GM12878 (cell line): ENCODE measurements around the gene ORAI1. TPM values are rescaled to one million over a fixed set of nuclear protein-coding genes. Genes with fewer than 3 reads are reported as not detected.
A peak's percentile ranks its signal among the peaks of the same experiment; 100 is the strongest.

Experiments
- ATAC-seq: fragments of 200-7000 bp; cut with Tn5 transposase; 3 replicates; pipeline ENCODE4 v1.9.1; 2020; ENCODE audit warnings: mild to moderate bottlenecking, moderate library complexity
- BruUV-seq: library from RNA; stranded (reverse); fragments of 400-500 nt; replicated peaks from 2 replicates; lab custom pipeline; 2021; lab: Mats Ljungman, UMichigan
- CTCF ChIA-PET: fragments of 300-600 bp; sonication (Branson Sonifier 250); formaldehyde crosslinking; extraction: SDS; loops from one replicate; lab custom pipeline; 2021; ENCODE audit warnings: inconsistent platforms; lab: Yijun Ruan, JAX
- POLR2A ChIA-PET: fragments of 350-600 bp; formaldehyde crosslinking; extraction: SDS; loops from one replicate; lab custom pipeline; 2021; ENCODE audit warnings: inconsistent platforms; lab: Charles Lee
- RAD21 ChIA-PET: fragments of 300-600 bp; sonication (Branson Sonifier 250); formaldehyde crosslinking; loops from one replicate; lab custom pipeline; 2023; ENCODE audit warnings: antibody characterized with exemption; ENCODE audit not compliant: unreplicated experiment; lab: Charles Lee
- SMC1A ChIA-PET: fragments of 300-600 bp; sonication (Branson Sonifier 250); formaldehyde crosslinking; loops from one replicate; lab custom pipeline; 2023; ENCODE audit not compliant: unreplicated experiment, uncharacterized antibody; lab: Charles Lee
- DNase-seq: peaks from one replicate; pipeline ENCODE4 v3.0.0-alpha.2; 2011; ENCODE audit warnings: low read depth, low spot score
- FAIRE-seq: peaks from 3 replicates; lab custom pipeline; 2011; peaks lifted over from hg19 to GRCh38; lab: Jason Lieb, UNC
- H2AFZ ChIP-seq: 2 replicates; pipeline ENCODE4 v1.6.0; 2011; ENCODE audit warnings: low read depth, low read length, control low read depth; ENCODE audit not compliant: control insufficient read depth
- H3K27ac ChIP-seq: 2 replicates; pipeline ENCODE4 v1.5.1; 2011; ENCODE audit warnings: control low read depth; ENCODE audit not compliant: control insufficient read depth, insufficient read depth
- H3K27me3 ChIP-seq, 2 experiments: replicated peaks in 1 of 2; 2 replicates each; pipeline versions ENCODE4 v1.6.0 to v1.6.1; 2011; ENCODE audit warnings: low read length in 1 of 2; ENCODE audit not compliant: control insufficient read depth in 2 of 2, insufficient read depth in 2 of 2
- H3K36me3 ChIP-seq, 2 experiments: 2 replicates each; pipeline ENCODE4 v1.5.1; 2011; ENCODE audit warnings: low read length in 1 of 2; ENCODE audit not compliant: control insufficient read depth in 2 of 2, insufficient read depth in 2 of 2
- H3K4me1 ChIP-seq: 2 replicates; pipeline ENCODE4 v1.6.1; 2011; ENCODE audit warnings: mild to moderate bottlenecking, low read length, moderate library complexity, mixed read lengths; ENCODE audit not compliant: control insufficient read depth, insufficient read depth
- H3K4me2 ChIP-seq: 2 replicates; pipeline ENCODE4 v1.6.0; 2011; ENCODE audit warnings: control low read depth; ENCODE audit not compliant: control insufficient read depth, insufficient read depth
- H3K4me3 ChIP-seq: fragments of 200-600 bp; sonication (generic); 2 replicates; pipeline ENCODE4 v1.5.1; 2016
- H3K79me2 ChIP-seq: 2 replicates; pipeline ENCODE4 v1.6.0; 2011; ENCODE audit warnings: low read length; ENCODE audit not compliant: control insufficient read depth, insufficient read depth
- H3K9ac ChIP-seq: 2 replicates; pipeline ENCODE4 v1.8.0; 2011; ENCODE audit warnings: low read length, control low read depth, mixed read lengths; ENCODE audit not compliant: control insufficient read depth, insufficient read depth
- H3K9me3 ChIP-seq: replicated peaks from 3 replicates; pipeline ENCODE4 v1.5.1; 2011; ENCODE audit warnings: mild to moderate bottlenecking, low read length; ENCODE audit not compliant: control insufficient read depth, insufficient read depth
- H4K20me1 ChIP-seq: 2 replicates; pipeline ENCODE4 v1.6.0; 2011; ENCODE audit not compliant: control insufficient read depth, insufficient read depth
- CEBPB ChIP-seq, 2 experiments: fragments of 150-350 bp in 1 of 2; IDR thresholded peaks; 2 replicates each; pipeline ENCODE4 v1.6.1; 2012 to 2014; ENCODE audit warnings: low read depth in 2 of 2, low read length in 2 of 2, borderline replicate concordance in 1 of 2, inconsistent platforms in 1 of 2
- CREB1 ChIP-seq: IDR thresholded peaks from 2 replicates; pipeline ENCODE4 v1.6.1; 2012; ENCODE audit warnings: low read depth, mild to moderate bottlenecking, inconsistent platforms
- ESRRA ChIP-seq: IDR thresholded peaks from 2 replicates; pipeline ENCODE4 v1.6.1; 2012; ENCODE audit warnings: mild to moderate bottlenecking, low read length, improper control_type of control experiment
- ETV6 ChIP-seq, 2 experiments: fragments of 450-650 bp in 1 of 2; IDR thresholded peaks in 1 of 2; conservative IDR thresholded peaks in 1 of 2; 2 replicates each; pipeline ENCODE4 v1.6.1; 2014; ENCODE audit warnings: antibody characterized with exemption in 1 of 2, borderline replicate concordance in 1 of 2, low read depth in 1 of 2, mild to moderate bottlenecking in 1 of 2, moderate library complexity in 1 of 2
- HDGF ChIP-seq: fragments of 450-650 bp; IDR thresholded peaks from 2 replicates; pipeline ENCODE4 v1.6.1; 2016; ENCODE audit warnings: antibody characterized with exemption
- IRF4 ChIP-seq: IDR thresholded peaks from 2 replicates; pipeline ENCODE4 v1.6.1; 2011; ENCODE audit warnings: low read depth, low read length
- MEF2A ChIP-seq: IDR thresholded peaks from 2 replicates; pipeline ENCODE4 v1.6.1; 2011; ENCODE audit warnings: low read depth, mild to moderate bottlenecking, low read length, moderate library complexity; ENCODE audit not compliant: insufficient read depth
- RB1 ChIP-seq: fragments of 450-650 bp; formaldehyde crosslinking; IDR thresholded peaks from 2 replicates; pipeline ENCODE4 v1.6.1; 2017; ENCODE audit warnings: mild to moderate bottlenecking, borderline replicate concordance
- RBBP5 ChIP-seq: fragments of 200-600 bp; sonication (generic); conservative IDR thresholded peaks from 2 replicates; pipeline ENCODE4 v1.6.1; 2016
- RUNX3 ChIP-seq: IDR thresholded peaks from 2 replicates; pipeline ENCODE4 v1.6.1; 2012; ENCODE audit warnings: low read length, inconsistent platforms
- SP1 ChIP-seq: IDR thresholded peaks from one replicate; pipeline ENCODE4 v1.6.1; 2011; ENCODE audit warnings: low read depth, low read length
- ZBED1 ChIP-seq: IDR thresholded peaks from 2 replicates; pipeline ENCODE4 v1.6.1; 2016; ENCODE audit warnings: borderline replicate concordance
- ZNF687 ChIP-seq: fragments of 450-650 bp; IDR thresholded peaks from 2 replicates; pipeline ENCODE4 v1.6.1; 2017; ENCODE audit warnings: mild to moderate bottlenecking, moderate library complexity
- WGBS: methylation state at CpG from one replicate; pipeline ENCODE4 v1.1.6; 2016; ENCODE audit warnings: low lambda C conversion rate; ENCODE audit not compliant: insufficient replicate concordance, insufficient coverage; ENCODE audit errors: missing lambda C conversion rate; 5-methylcytosine and 5-hydroxymethylcytosine counted together
- in situ Hi-C: fragments of 300-500 bp; cut with MboI; formaldehyde crosslinking; loops from 9 replicates; pipeline ENCODE4 v1.14.3; 2018; ENCODE audit warnings: mixed read lengths
- intact Hi-C: fragments of 100-400 bp; cut with micrococcal nuclease; formaldehyde crosslinking; loops from one replicate; pipeline ENCODE4 v1.14.2; 2022; ENCODE audit not compliant: unreplicated experiment
- polyA plus RNA-seq, 11 experiments: library from polyadenylated mRNA; depleted of rRNA in 4 of 11; unstranded in 6 of 11; stranded (reverse) in 5 of 11; fragments of >200 nt; fragmentation: Nextera tagmentation in 4 of 11; fragmentation: Illumina TruSeq in 1 of 11; extraction: Ambion mirVana in 4 of 11; extraction: Trizol in 1 of 11; gene quantifications; 1 replicate in 1 of 11; 2 replicates in 10 of 11; pipeline versions ENCODE4 v1.2.1 to v1.2.3, GENCODE V29; 2011 to 2016; ENCODE audit warnings: inconsistent platforms in 2 of 11, missing spikeins in 2 of 11, low read depth in 1 of 11
- total RNA-seq, 4 experiments: library from RNA; depleted of rRNA in 3 of 4; stranded (reverse); fragments of >200 nt in 3 of 4; fragmentation: Illumina TruSeq in 1 of 4; extraction: Trizol in 1 of 4; gene quantifications; 2 replicates each; pipeline versions ENCODE4 v1.2.1 to v1.2.3, GENCODE V29; 2013 to 2021
- TF ChIP-seq, protein P1 (sequence below): fragments of 450-650 bp; IDR thresholded peaks from 2 replicates; pipeline ENCODE4 v1.6.1; 2017; ENCODE audit warnings: mild to moderate bottlenecking

Gene ORAI1
- total and polyA plus RNA-seq, 10 of the 15 experiments (the other 5 are each of a cell fraction or from before 2014, with no cell fraction given): 5.5 to 33.1 (median 11.8) TPM

DNA sequence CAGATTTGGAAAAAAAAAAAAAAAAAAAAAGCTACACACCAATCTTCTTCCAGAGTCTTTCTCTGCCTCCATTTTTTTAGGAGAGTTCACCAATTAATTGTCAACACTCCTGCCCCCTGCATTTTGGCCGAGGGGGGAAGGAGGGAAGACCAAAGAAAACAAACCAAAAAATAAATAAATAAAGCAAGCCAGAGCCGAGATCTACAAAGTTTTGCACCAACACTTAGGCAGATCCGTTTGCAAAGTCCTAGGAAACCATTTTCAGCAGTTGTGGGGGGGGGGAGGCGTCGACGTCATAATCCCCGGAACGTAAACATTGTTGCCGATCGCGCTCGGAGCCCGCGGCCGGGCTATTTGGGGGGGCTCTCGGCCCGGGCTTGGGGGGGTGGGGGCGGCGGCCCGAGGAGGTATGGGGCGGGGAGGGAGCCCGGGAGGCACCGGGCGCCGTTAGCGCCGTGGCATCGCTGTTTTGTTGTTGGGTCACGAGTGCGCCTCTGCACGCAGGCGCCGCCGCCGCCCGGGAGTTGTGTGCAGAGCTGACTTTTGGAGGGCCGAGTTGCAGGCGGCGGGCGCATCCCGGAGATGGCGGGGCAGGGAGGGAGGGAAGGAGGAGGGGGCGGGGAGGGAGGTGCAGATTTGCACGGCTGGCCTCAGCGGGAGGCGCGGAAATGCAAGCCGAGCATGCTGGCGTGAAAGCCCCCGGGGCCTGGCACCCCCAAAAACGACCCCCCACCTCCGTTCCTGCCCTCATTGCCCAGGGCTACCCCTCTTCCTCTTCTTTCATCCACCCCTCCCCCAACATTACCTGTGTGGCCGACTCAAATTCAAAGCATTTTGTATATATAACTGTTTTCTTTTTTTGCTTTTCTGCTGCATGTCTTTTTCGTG lies 46.1 kb upstream of the ORAI1 start (continued):
- TF ChIP-seq ZNF687 (no peak), RUNX3 (0 out of 2 replicates have a peak, but pooled peaks have one; percentile 9)
- TF ChIP-seq, all 136 proteins: peak for 20

DNA sequence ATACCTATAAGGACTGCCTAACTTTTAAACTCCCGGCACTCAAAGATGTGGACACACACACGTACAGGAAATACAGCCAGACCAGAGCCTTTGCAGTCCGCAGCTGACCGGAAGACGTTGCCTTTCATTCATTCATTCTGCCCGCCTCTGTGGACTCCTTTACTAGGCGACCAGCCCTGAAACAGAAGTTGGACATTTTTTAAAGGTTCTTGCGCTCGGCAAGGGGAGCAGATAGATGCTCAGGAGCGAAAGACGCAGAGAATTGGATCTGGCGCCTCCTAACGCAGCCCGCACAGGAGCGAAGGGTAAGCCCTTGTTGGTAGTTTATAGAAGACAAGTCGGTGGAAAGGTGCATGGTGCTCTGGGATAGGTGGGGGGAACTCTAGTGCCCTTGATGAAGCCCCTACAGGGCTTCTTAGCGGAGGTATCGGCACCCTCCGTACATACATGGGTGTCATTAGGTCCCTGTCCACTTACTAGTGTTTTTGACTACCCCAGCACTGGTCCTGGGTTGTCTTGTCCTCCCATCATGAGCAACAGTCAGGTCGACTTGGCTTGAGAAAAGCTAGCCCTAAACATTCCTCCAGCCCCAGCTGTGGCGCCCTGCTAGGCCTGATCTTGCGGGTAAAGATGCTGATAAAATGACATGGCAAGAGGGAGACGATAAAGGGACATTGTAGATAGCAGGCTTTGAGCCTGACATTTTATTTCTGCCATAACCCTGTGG lies 45.2 kb upstream of the ORAI1 start, which contains the start of gene KDM2B:
Gene KDM2B (minus strand): TSS at position 65 of the 727 bp plus-strand sequence. CDS start 112 bp downstream, outside the sequence.
- RAD21 ChIA-PET: interaction anchor here (1.1 to 3.8 kb wide), 5 partner anchors 9 to 48 kb away, joined by 4 to 31 read pairs (median 13); partner anchors contain the start of gene ORAI1
- TF ChIP-seq, protein P1, sequence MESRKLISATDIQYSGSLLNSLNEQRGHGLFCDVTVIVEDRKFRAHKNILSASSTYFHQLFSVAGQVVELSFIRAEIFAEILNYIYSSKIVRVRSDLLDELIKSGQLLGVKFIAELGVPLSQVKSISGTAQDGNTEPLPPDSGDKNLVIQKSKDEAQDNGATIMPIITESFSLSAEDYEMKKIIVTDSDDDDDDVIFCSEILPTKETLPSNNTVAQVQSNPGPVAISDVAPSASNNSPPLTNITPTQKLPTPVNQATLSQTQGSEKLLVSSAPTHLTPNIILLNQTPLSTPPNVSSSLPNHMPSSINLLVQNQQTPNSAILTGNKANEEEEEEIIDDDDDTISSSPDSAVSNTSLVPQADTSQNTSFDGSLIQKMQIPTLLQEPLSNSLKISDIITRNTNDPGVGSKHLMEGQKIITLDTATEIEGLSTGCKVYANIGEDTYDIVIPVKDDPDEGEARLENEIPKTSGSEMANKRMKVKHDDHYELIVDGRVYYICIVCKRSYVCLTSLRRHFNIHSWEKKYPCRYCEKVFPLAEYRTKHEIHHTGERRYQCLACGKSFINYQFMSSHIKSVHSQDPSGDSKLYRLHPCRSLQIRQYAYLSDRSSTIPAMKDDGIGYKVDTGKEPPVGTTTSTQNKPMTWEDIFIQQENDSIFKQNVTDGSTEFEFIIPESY: peak; percentile 76
- TF ChIP-seq CREB1 (0 out of 2 replicates have a peak, but pooled peaks have one; percentile 21), SP1 (no peak), RBBP5 (no peak), MEF2A (no peak), IRF4 (no peak), ETV6 (conservative IDR thresholded peaks at IDR 0.05 in 1 of 2, IDR thresholded peaks at IDR 0.05 in 1 of 2; ENCODE audit: borderline replicate concordance in 1 of 2, low read depth in 1 of 2) (no peak), ESRRA (no peak), ZBED1 (no peak), RB1 (no peak), CEBPB (IDR thresholded peaks at IDR 0.05; ENCODE audit: borderline replicate concordance in 1 of 2, low read depth in 2 of 2, low read length in 2 of 2) (no peak), HDGF (no peak)

More for the DNA sequence above, 45.2 kb upstream of the ORAI1 start, which contains the start of gene KDM2B:
- Histone ChIP-seq H4K20me1 (no peaks in the 10 kb centered on the region), H2AFZ (peak within 1 kb of the TSS; percentile 75), H3K36me3 (no peaks in the 10 kb centered on the region), H3K4me1 (peaks cover 19% of the 10 kb centered on the region), H3K4me2 (peak within 1 kb of the TSS; percentile 95), H3K79me2 (peaks cover 14% of the 10 kb centered on the region), H3K27me3 (no peaks in the 10 kb centered on the region), H3K9ac (peak within 1 kb of the TSS; percentile 74), H3K9me3 (no peaks in the 10 kb centered on the region), H3K27ac (peak within 1 kb of the TSS; percentile 59), H3K4me3 (peak within 1 kb of the TSS; percentile 77)
- POLR2A ChIA-PET: interaction anchor here (0.5 to 8.1 kb wide), 12 partner anchors 9 to 156 kb away, joined by 3 to 87 read pairs (median 6); partner anchors contain the start of gene ORAI1
- intact Hi-C loops: no loop called here
- CTCF ChIA-PET: interaction anchor here (0.6 to 1.5 kb wide), 8 partner anchors 9 to 105 kb away, joined by 3 to 5 read pairs (median 4); no protein-coding TSS in a partner anchor
- SMC1A ChIA-PET: interaction anchor here (0.6 to 7.3 kb wide), 11 partner anchors 11 to 60 kb away, joined by 3 to 40 read pairs (median 3); partner anchors contain the start of gene ORAI1
- FAIRE-seq (peak; percentile 68), DNase-seq (no peak), ATAC-seq (peak; percentile 14; the same call in 2 of the 3 replicates)
- no TSS peak for BruUV-seq
- WGBS: 36% methylated on average over 23 of the region's 23 CpGs
- in situ Hi-C loops: no loop called here
